H1 (cell line): ENCODE data around the gene IL13RA1. TPM values are rescaled to one million over a fixed set of nuclear protein-coding genes. Genes with fewer than 3 reads are reported as not detected.

ENCODE experiments used
- CTCF ChIA-PET: fragments of 300-600 bp; sonication (Branson Sonifier 250); formaldehyde crosslinking; loops from one replicate; lab custom pipeline; 2021; ENCODE audit not compliant: partially characterized antibody; lab: Charles Lee
- POLR2A ChIA-PET: fragments of 300-600 bp; sonication (Branson Sonifier 250); formaldehyde crosslinking; loops from one replicate; lab custom pipeline; 2021; ENCODE audit warnings: inconsistent platforms; ENCODE audit not compliant: partially characterized antibody; lab: Charles Lee
- DNase-seq, 2 experiments: peaks; one replicate each; pipeline versions ENCODE4 v3.0.0 to v3.0.0-alpha.2; 2010 to 2022; ENCODE audit warnings: low spot score in 2 of 2, low read depth in 1 of 2, mixed read lengths in 1 of 2
- FAIRE-seq: peaks from 2 replicates; lab custom pipeline; 2011; peaks lifted over from hg19 to GRCh38; lab: Jason Lieb, UNC
- H2AFZ ChIP-seq: 2 replicates; pipeline ENCODE4 v1.8.1; 2012; ENCODE audit warnings: low read length, inconsistent platforms
- H2AK5ac ChIP-seq: 2 replicates; pipeline ENCODE4 v1.6.1; 2013; ENCODE audit warnings: low read depth, low read length
- H2BK120ac ChIP-seq: replicated peaks from 2 replicates; pipeline ENCODE3; 2013; ENCODE audit warnings: low read depth, low read length, inconsistent platforms
- H2BK12ac ChIP-seq: 2 replicates; pipeline ENCODE4 v1.6.1; 2013; ENCODE audit warnings: low read depth, low read length
- H2BK15ac ChIP-seq: 2 replicates; pipeline ENCODE4 v1.6.1; 2013; ENCODE audit warnings: low read length
- H2BK20ac ChIP-seq: 2 replicates; pipeline ENCODE4 v1.6.1; 2013; ENCODE audit warnings: low read length
- H2BK5ac ChIP-seq: 2 replicates; pipeline ENCODE4 v1.6.1; 2013; ENCODE audit warnings: low read depth, low read length
- H3K14ac ChIP-seq: 2 replicates; pipeline ENCODE4 v1.6.1; 2013; ENCODE audit warnings: inconsistent platforms; ENCODE audit not compliant: insufficient read length
- H3K18ac ChIP-seq: 2 replicates; pipeline ENCODE4 v1.6.1; 2013; ENCODE audit warnings: low read length; ENCODE audit errors: extremely low read depth
- H3K23ac ChIP-seq: 2 replicates; pipeline ENCODE4 v1.6.1; 2013; ENCODE audit warnings: inconsistent platforms; ENCODE audit not compliant: insufficient read length
- H3K23me2 ChIP-seq: 2 replicates; pipeline ENCODE4 v1.6.1; 2013; ENCODE audit warnings: low read depth, low read length
- H3K27ac ChIP-seq: 2 replicates; pipeline ENCODE4 v1.6.1; 2011; ENCODE audit warnings: low read depth, low read length, inconsistent platforms
- H3K27me3 ChIP-seq, 4 experiments: replicated peaks in 1 of 4; 1 replicate in 1 of 4; 2 replicates in 3 of 4; pipeline versions ENCODE4 v1.6.1 to v1.8.1; 2011 to 2013; ENCODE audit warnings: low read length in 3 of 4, mild to moderate bottlenecking in 3 of 4, inconsistent platforms in 2 of 4, mixed read lengths in 2 of 4, moderate library complexity in 1 of 4; ENCODE audit not compliant: control insufficient read depth in 3 of 4, insufficient read depth in 3 of 4; ENCODE audit errors: extremely low read depth in 1 of 4
- H3K36me3 ChIP-seq, 4 experiments: 2 replicates each; pipeline versions ENCODE4 v1.6.1 to v1.8.1; 2011 to 2013; ENCODE audit warnings: mild to moderate bottlenecking in 4 of 4, low read length in 3 of 4, moderate library complexity in 2 of 4, control low read depth in 1 of 4, inconsistent platforms in 1 of 4; ENCODE audit not compliant: insufficient read depth in 4 of 4, control insufficient read depth in 2 of 4
- H3K4ac ChIP-seq: replicated peaks from 2 replicates; pipeline ENCODE3; 2013; ENCODE audit warnings: low read length, low read depth, mixed read lengths, inconsistent platforms; ENCODE audit not compliant: insufficient read length
- H3K4me1 ChIP-seq, 4 experiments: replicated peaks in 1 of 4; 1 replicate in 1 of 4; 2 replicates in 3 of 4; pipeline versions ENCODE4 v1.6.1 to v1.8.1; 2011 to 2013; ENCODE audit warnings: low read length in 3 of 4, inconsistent platforms in 2 of 4, mixed read lengths in 1 of 4; ENCODE audit not compliant: insufficient read depth in 4 of 4, control insufficient read depth in 3 of 4
- H3K4me2 ChIP-seq, 2 experiments: 2 replicates each; pipeline versions ENCODE4 v1.6.1 to v1.8.1; 2011 to 2013; ENCODE audit warnings: low read depth in 2 of 2, low read length in 2 of 2, control low read depth in 1 of 2, inconsistent platforms in 1 of 2, mild to moderate bottlenecking in 1 of 2; ENCODE audit not compliant: insufficient read depth in 1 of 2
- H3K4me3 ChIP-seq, 4 experiments: fragments of 200-600, 300-600 bp in 1 of 4; sonication (generic), shearing (Covaris generic), sonication (Bioruptor Twin) in 1 of 4; 2 replicates each; pipeline versions ENCODE4 v1.5.1 to v1.8.1; 2011 to 2016; ENCODE audit warnings: low read length in 4 of 4, low read depth in 3 of 4, control low read depth in 2 of 4, inconsistent platforms in 2 of 4, mild to moderate bottlenecking in 2 of 4, mixed read lengths in 1 of 4, moderate library complexity in 1 of 4; ENCODE audit not compliant: insufficient read depth in 2 of 4; ENCODE audit errors: extremely low read depth in 1 of 4
- H3K56ac ChIP-seq: replicated peaks from 2 replicates; pipeline ENCODE3; 2013; ENCODE audit warnings: low read depth, mild to moderate bottlenecking, mixed read lengths, low read length, inconsistent platforms; ENCODE audit not compliant: insufficient read length
- H3K79me1 ChIP-seq: 2 replicates; pipeline ENCODE4 v1.6.1; 2013; ENCODE audit warnings: low read depth, low read length, control low read depth
- H3K79me2 ChIP-seq, 2 experiments: 2 replicates each; pipeline versions ENCODE4 v1.6.1 to v1.8.1; 2012 to 2013; ENCODE audit warnings: low read length in 2 of 2, mild to moderate bottlenecking in 2 of 2, inconsistent platforms in 1 of 2; ENCODE audit not compliant: insufficient read depth in 2 of 2, control insufficient read depth in 1 of 2
- H3K9ac ChIP-seq, 4 experiments: replicated peaks in 1 of 4; 1 replicate in 1 of 4; 2 replicates in 3 of 4; pipeline versions ENCODE4 v1.6.1 to v1.8.1; 2011 to 2013; ENCODE audit warnings: low read depth in 3 of 4, low read length in 3 of 4, control low read depth in 2 of 4, mild to moderate bottlenecking in 2 of 4, moderate library complexity in 2 of 4, inconsistent platforms in 1 of 4; ENCODE audit errors: extremely low read depth in 1 of 4
- H3K9me3 ChIP-seq, 2 experiments: 2 replicates each; pipeline versions ENCODE4 v1.6.1 to v1.8.1; 2012 to 2013; ENCODE audit warnings: mild to moderate bottlenecking in 2 of 2, moderate library complexity in 2 of 2, control low read depth in 1 of 2, inconsistent platforms in 1 of 2, low read depth in 1 of 2, low read length in 1 of 2, mixed read lengths in 1 of 2; ENCODE audit not compliant: insufficient read depth in 2 of 2
- H4K20me1 ChIP-seq, 2 experiments: replicated peaks in 1 of 2; 2 replicates each; pipeline versions ENCODE3 to v1.8.1; 2011 to 2013; ENCODE audit warnings: inconsistent platforms in 2 of 2, low read length in 2 of 2, mild to moderate bottlenecking in 1 of 2; ENCODE audit not compliant: insufficient read depth in 2 of 2, control insufficient read depth in 1 of 2
- H4K5ac ChIP-seq: 2 replicates; pipeline ENCODE4 v1.6.1; 2013; ENCODE audit warnings: low read length, low read depth, mixed read lengths, inconsistent platforms; ENCODE audit not compliant: insufficient read length
- H4K8ac ChIP-seq: 2 replicates; pipeline ENCODE4 v1.8.0; 2013; ENCODE audit warnings: mild to moderate bottlenecking, moderate library complexity, low read length, inconsistent platforms; ENCODE audit not compliant: insufficient read depth; ENCODE audit errors: extremely low read depth
- H4K91ac ChIP-seq: replicated peaks from 2 replicates; pipeline ENCODE3; 2013; ENCODE audit warnings: low read length, mixed read lengths, inconsistent platforms; ENCODE audit not compliant: insufficient read length
- ATF3 ChIP-seq: IDR thresholded peaks from 2 replicates; pipeline ENCODE4 v1.6.1; 2011; ENCODE audit warnings: low read depth, mild to moderate bottlenecking, low read length; ENCODE audit not compliant: insufficient read depth
- BACH1 ChIP-seq: IDR thresholded peaks from 2 replicates; pipeline ENCODE4 v1.6.1; 2012; ENCODE audit warnings: low read length, improper control_type of control experiment
- CBX8 ChIP-seq: fragments of 300-800, 300-1000 bp; sonication (generic); IDR thresholded peaks from 2 replicates; pipeline ENCODE4 v1.7.1; 2016; ENCODE audit warnings: low read depth, low read length, borderline replicate concordance
- CEBPB ChIP-seq: IDR thresholded peaks from 2 replicates; pipeline ENCODE4 v1.6.1; 2012; ENCODE audit warnings: low read depth, low read length
- CHD1 ChIP-seq: IDR thresholded peaks from 2 replicates; pipeline ENCODE4 v1.6.1; 2012; ENCODE audit warnings: low read depth, low read length, improper control_type of control experiment
- EGR1 ChIP-seq: IDR thresholded peaks from 2 replicates; pipeline ENCODE4 v1.6.1; 2011; ENCODE audit warnings: low read depth, low read length, borderline replicate concordance
- EP300 ChIP-seq, 2 experiments: IDR thresholded peaks; 1 replicate in 1 of 2; 2 replicates in 1 of 2; pipeline ENCODE4 v1.6.1; 2011 to 2012; ENCODE audit warnings: low read depth in 2 of 2, low read length in 2 of 2, mild to moderate bottlenecking in 2 of 2, borderline replicate concordance in 1 of 2, inconsistent platforms in 1 of 2, moderate library complexity in 1 of 2
- GABPA ChIP-seq: IDR thresholded peaks from 2 replicates; pipeline ENCODE4 v1.6.1; 2011; ENCODE audit warnings: mild to moderate bottlenecking, low read length, moderate library complexity, borderline replicate concordance; ENCODE audit not compliant: insufficient read depth
- HDAC2 ChIP-seq, 2 experiments: fragments of 300-600 bp in 1 of 2; sonication (generic) in 1 of 2; IDR thresholded peaks; 2 replicates each; pipeline ENCODE4 v1.6.1; 2011 to 2012; ENCODE audit warnings: low read depth in 2 of 2, low read length in 2 of 2, mild to moderate bottlenecking in 2 of 2, moderate library complexity in 2 of 2, borderline replicate concordance in 1 of 2, inconsistent platforms in 1 of 2
- KDM5A ChIP-seq: fragments of 200-600 bp; IDR thresholded peaks from 2 replicates; pipeline ENCODE4 v1.7.1; 2012; ENCODE audit warnings: mild to moderate bottlenecking, low read length, inconsistent platforms, mixed read lengths
- RXRA ChIP-seq: IDR thresholded peaks from 2 replicates; pipeline ENCODE4 v1.6.1; 2011; ENCODE audit warnings: low read depth, mild to moderate bottlenecking, low read length, moderate library complexity; ENCODE audit not compliant: insufficient read depth
- SRF ChIP-seq: IDR thresholded peaks from 2 replicates; pipeline ENCODE4 v1.6.1; 2011; ENCODE audit warnings: mild to moderate bottlenecking, low read depth, low read length, moderate library complexity
- WGBS, 2 experiments: shearing (Covaris generic) in 1 of 2; methylation state at CpG; one replicate each; pipeline versions ENCODE4 v1.1.6 to v1.1.7; 2013 to 2015; ENCODE audit warnings: low lambda C conversion rate in 2 of 2, mixed read lengths in 2 of 2, inconsistent platforms in 1 of 2, low coverage in 1 of 2, missing lambda C conversion rate in 1 of 2; ENCODE audit not compliant: insufficient replicate concordance in 2 of 2, insufficient coverage in 1 of 2, insufficient read length in 1 of 2; ENCODE audit errors: extremely low coverage in 1 of 2, missing lambda C conversion rate in 1 of 2; 5-methylcytosine and 5-hydroxymethylcytosine counted together
- polyA plus RNA-seq, 7 experiments: library from polyadenylated mRNA; depleted of rRNA in 3 of 7; stranded (reverse) in 5 of 7; unstranded in 2 of 7; fragments of >200 nt in 5 of 7; fragments of 200-250 nt in 2 of 7; gene quantifications; 1 replicate in 5 of 7; 2 replicates in 1 of 7; 4 replicates in 1 of 7; pipeline versions ENCODE4 v1.2.1 to v1.2.3, GENCODE V29; 2011 to 2013; ENCODE audit warnings: missing spikeins in 2 of 7, mixed read lengths in 2 of 7
- total RNA-seq: library from RNA; stranded (reverse); fragmentation: NEBNext Ultra II Directional; extraction: Animal tissue kit (Norgen Biotek cat#: 25700); gene quantifications from 2 replicates; pipeline ENCODE4 v1.2.1, GENCODE V29; 2021

The IL13RA1 gene
- total and polyA plus RNA-seq, 2 of the 8 experiments (the other 6 are each of a cell fraction or from before 2014, with no cell fraction given) = 3.3 to 9.4 TPM

- H3K4ac ChIP-seq = no peak overlapping the region
- no peaks in the 10 kb centered on the region for H3K27me3 ChIP-seq
- no peak overlapping the region for H3K56ac ChIP-seq
- H4K91ac ChIP-seq = no peak overlapping the region
- no peaks in the 10 kb centered on the region for H3K79me2 ChIP-seq
- H4K5ac ChIP-seq = no peak overlapping the region
- 98% methylated on average over 5 of the region's 5 CpGs; no CpG with 5 or more reads in 1 of the 2 experiments for WGBS, 2 experiments
- H2BK15ac ChIP-seq = no peak overlapping the region
- H3K79me1 ChIP-seq = no peaks in the 10 kb centered on the region
- H3K27ac ChIP-seq = no peak overlapping the region
- H3K23me2 ChIP-seq = no peaks in the 10 kb centered on the region
- no peak overlapping the region for H2AFZ ChIP-seq
- H3K36me3 ChIP-seq = no peaks in the 10 kb centered on the region
- ChIA-PET POLR2A (interaction anchor here (0.6 kb wide), 1 partner anchor 696 kb away, joined by 3 read pairs; no protein-coding TSS in a partner anchor), CTCF (no interaction called here)
- no peak overlapping the region for H3K23ac ChIP-seq
- H3K14ac ChIP-seq = no peak overlapping the region
- H2BK12ac ChIP-seq = no peak overlapping the region
- no peak overlapping the region for H3K4me2 ChIP-seq
- FAIRE-seq (no peak), DNase-seq (no peak)
- H3K4me3 ChIP-seq = no peak overlapping the region
- H3K9me3 ChIP-seq = no peaks in the 10 kb centered on the region
- H2BK20ac ChIP-seq = no peak overlapping the region
- H3K18ac ChIP-seq = no peak overlapping the region
- H2BK120ac ChIP-seq = no peak overlapping the region
- H4K20me1 ChIP-seq = no peaks in the 10 kb centered on the region
- H4K8ac ChIP-seq = no peak overlapping the region
- H2AK5ac ChIP-seq = no peak overlapping the region
- H3K4me1 ChIP-seq = no peaks in the 10 kb centered on the region
- no peak overlapping the region for H2BK5ac ChIP-seq
- H3K9ac ChIP-seq = no peak overlapping the region
- TF ChIP-seq SRF (no peak), RXRA (no peak), EGR1 (no peak), BACH1 (no peak), CBX8 (no peak), CEBPB (no peak), KDM5A (no peak), EP300 (IDR thresholded peaks at IDR 0.05; ENCODE audit: borderline replicate concordance in 1 of 2, low read depth in 2 of 2, low read length in 2 of 2) (no peak), CHD1 (no peak), GABPA (no peak), ATF3 (no peak), HDAC2 (IDR thresholded peaks at IDR 0.05; ENCODE audit: borderline replicate concordance in 1 of 2, low read depth in 2 of 2, low read length in 2 of 2) (no peak)
Observed at GRCh38 chrX:118702741-118703140, 24.7 kb upstream of the IL13RA1 start.
